Measurements from ENCODE around the gene SLC25A46.

DNA sequence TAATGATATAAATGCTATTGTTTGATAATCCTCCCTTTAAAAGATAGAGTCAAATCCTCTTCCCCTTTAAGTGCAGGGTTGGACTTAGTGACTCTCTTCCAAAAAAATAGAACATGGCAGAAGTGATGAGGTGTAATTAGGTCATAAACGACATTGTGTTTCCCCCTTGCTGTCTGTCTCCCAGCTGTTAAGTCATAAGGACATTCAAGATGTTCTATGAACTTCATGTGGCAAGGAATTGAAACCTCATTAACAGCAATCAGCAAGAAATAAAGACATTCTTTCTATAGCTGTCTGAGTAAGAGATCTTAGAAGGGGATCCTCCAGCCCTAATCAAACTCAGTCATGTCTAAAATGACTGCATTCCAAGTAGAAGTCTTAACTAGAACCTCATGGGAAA lies 3.3 kb upstream of the SLC25A46 start:
- TF ChIP-seq CTCF (IDR thresholded peaks at IDR 0.05): no peak
- no peak for TF ChIP-seq ZFX (IDR thresholded peaks at IDR 0.05; ENCODE audit: borderline replicate concordance)
